D721Med (cell line): ENCODE results near the gene ENOSF1.
"Not testable (repeated sequence)": the region's sequence is repeated elsewhere in the genome, so short reads cannot be mapped to it uniquely, and the experiment has no call there.

Experiments used
- DNase-seq: peaks from one replicate; pipeline ENCODE4 v3.0.0; 2011; ENCODE audit warnings: low spot score; ENCODE audit not compliant: insufficient read length
- FAIRE-seq: peaks from 2 replicates; lab custom pipeline; 2011; peaks lifted over from hg19 to GRCh38; lab: Jason Lieb, UNC
- CTCF ChIP-seq: IDR thresholded peaks from 2 replicates; pipeline ENCODE4 v1.5.1; 2012; ENCODE audit warnings: mild to moderate bottlenecking, control low read depth; ENCODE audit not compliant: insufficient read depth; ENCODE audit errors: missing control alignments

ENOSF1 gene

GRCh38 chr18:686339-687111 lies 25.9 kb downstream of the ENOSF1 start:
- no peak for TF ChIP-seq CTCF
- FAIRE-seq, result no peak
- DNase-seq, result no peak

- TF ChIP-seq CTCF, result no peak
- FAIRE-seq (no peak), DNase-seq (no peak)
Measured at GRCh38 chr18:685438-685837, 27.0 kb downstream of the ENOSF1 start.

DNA sequence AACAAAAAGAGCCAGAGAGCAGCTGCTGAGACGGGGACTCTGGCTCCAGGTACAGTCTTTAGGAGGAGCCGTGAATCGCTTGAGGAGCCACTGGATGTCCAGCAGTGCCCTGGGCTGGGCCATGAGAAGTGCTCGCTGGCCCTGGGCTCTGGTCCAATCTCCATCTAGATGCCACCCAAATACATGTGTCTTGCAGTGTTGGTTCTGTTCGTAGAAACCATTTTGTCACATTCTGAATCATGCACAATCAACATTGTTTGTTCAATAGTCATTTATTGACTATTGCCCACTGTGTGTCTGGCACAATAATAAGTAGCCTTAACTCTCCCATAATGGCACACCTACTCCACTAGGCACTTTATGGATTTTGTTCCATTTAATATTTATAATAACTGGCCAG lies 28.9 kb downstream of the ENOSF1 start:
- DNase-seq, result no peak
- no peak for TF ChIP-seq CTCF
- FAIRE-seq, result no peak

- TF ChIP-seq CTCF, result no peak
- DNase-seq (no peak), FAIRE-seq (no peak)
Measured at GRCh38 chr18:682833-683232, 29.6 kb downstream of the ENOSF1 start.

DNA sequence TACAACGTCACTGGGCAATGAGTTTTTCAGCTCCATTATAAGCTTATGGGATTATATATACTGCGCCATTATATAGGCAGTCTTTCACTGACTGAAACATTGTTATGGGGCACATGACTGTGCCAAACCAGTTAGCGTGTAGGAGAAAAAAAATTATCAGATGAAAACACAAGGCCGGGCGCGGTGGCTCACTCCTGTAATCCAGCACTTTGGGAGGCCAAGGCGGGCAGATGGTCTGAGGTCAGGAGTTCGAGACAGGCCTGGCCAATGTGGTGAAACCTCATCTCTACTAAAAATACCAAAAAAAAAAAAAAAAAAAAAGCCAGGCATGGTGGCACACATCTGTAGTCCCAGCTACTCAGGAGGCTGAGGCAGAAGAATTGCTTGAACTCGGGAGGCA lies 30.0 kb downstream of the ENOSF1 start:
- not testable (repeated sequence) for FAIRE-seq, DNase-seq

DNA sequence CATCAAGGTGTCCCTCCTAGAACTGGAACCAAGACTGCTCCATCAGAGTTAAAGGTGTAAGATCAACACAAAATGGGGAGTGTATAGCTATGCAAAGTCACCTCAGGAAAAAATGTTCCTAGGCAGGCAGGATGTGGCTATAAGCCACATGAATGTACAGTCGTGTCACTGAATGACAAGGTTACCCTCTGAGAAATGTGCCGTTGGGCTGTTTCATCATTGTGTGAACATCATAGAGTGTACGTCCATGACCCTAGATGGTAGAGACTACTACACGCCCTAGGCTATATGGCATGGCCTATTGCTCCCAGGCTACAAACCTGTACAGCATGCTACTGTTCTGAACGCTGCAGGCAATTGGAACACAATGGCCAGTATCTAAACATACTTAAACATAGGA lies 30.4 kb downstream of the ENOSF1 start:
- DNase-seq, result no peak

GRCh38 chr18:680392-680791 lies 32.0 kb downstream of the ENOSF1 start:
- no peak for TF ChIP-seq CTCF
- no peak for FAIRE-seq
- DNase-seq, result no peak

More for the DNA sequence above, 30.4 kb downstream of the ENOSF1 start:
- FAIRE-seq, result no peak
- TF ChIP-seq CTCF, result no peak
